HS-27A (cell line): Measurements from ENCODE around the gene CSRNP2.
"Not testable (repeated sequence)": the region's sequence is repeated elsewhere in the genome, so short reads cannot be mapped to it uniquely, and the experiment has no call there.

ENCODE experiments used
- DNase-seq: peaks from one replicate; pipeline ENCODE4 v3.0.0-alpha.2; 2012; ENCODE audit warnings: low read depth, missing footprints

Gene CSRNP2

DNA sequence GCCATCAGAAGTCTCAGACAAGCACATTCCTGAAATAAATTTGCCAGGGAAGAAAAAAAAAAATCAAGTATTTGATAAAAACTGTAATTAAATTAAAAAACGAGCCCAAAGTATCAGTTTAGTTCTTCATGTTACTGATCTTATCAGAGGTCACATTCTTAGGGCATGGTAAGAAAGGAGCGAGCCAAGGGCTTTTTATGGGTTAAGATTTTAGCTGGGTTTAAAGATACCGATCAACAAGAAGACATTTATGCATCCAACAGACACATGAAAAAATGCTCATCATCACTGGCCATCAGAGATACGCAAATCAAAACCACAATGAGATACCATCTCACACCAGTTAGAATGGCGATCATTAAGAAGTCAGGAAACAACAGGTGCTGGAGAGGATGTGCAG lies 5.0 kb downstream of the CSRNP2 start:
- not testable (repeated sequence) for DNase-seq

DNA sequence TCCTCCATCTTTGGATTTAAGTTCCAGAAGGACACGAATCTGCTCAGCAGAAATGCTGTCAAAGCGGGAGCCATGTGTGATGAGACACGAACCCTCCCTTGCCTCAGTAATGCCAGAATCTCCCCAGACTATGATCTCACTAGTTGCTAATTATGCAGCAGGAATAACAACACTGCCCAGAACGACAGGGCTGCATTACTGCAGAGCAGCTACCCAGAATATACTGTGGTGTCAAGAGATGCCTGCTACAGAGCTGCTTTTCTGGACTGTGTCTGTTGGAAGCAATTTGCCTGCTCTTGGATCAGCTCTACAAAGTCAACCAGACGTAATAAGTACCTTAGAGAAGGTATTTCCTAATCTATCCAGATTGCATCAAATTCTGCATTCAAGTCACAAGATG lies 5.5 kb downstream of the CSRNP2 start:
- DNase-seq, result no peak

GRCh38 chr12:51076236-51076930 lies 7.0 kb downstream of the CSRNP2 start:
- no peak for DNase-seq

DNA sequence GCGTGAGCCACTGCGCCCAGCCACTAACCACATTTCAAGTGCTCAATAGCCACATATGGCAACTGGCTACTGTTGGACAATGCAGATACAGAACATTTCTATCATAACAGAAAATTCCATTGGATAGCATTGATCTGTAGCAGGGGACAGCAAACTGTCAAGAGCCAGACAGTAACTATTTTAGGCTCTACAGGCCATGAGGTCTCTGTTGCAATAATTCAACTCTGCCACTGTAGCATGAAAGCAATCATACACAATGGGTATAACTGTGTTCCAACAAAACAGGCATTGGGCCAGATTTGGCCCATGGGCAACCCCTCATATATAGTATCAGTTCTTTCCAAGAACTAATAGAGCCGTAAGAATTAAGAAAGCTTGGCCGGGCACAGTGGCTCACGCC lies 8.0 kb downstream of the CSRNP2 start:
- DNase-seq, result no peak

DNA sequence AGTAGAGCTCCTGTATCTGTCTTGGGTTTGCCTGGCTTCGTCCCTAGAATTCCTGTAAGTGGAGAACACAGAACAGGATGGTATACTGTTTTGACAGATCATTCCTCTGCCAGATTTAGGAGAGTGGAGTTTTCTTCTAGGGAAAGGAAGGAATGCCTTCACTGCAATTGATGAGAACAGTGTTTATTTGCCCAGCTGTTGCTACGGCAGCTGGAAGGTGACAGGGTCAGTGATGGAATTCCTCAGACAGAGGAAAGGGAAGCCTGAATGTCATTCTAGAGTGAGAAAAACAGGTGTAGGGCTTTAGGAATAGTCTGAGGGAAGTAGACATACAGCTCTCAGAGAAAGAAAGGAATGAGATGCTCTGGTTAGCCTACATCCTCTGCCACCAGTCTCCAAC lies 11.7 kb downstream of the CSRNP2 start:
- DNase-seq, result no peak

DNA sequence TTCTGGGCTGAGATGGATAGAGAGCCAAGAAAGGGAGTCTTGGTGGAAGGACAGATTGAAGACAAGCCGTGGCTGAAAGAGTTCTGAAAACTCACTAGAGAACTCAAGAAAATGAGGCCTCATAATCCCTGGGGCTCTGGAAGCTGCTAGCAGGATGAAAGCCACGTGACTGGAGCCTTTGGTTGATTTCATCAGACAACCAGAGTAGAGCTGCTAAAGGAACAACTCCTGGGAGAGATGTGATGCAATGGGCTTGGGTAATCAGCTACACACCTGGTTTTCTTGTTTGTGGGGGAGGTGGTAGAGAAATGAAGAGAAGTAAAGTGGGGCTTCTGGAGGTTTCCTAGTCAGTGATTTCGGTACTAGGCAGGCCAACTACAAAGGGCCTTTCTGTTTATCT lies 13.4 kb downstream of the CSRNP2 start:
- DNase-seq, result no peak

- no peak for DNase-seq
These were observed 15.6 kb downstream of the CSRNP2 start for GRCh38 chr12:51067771-51068170.

- DNase-seq, result no peak
These were observed 16.2 kb downstream of the CSRNP2 start for GRCh38 chr12:51067229-51067628.

DNA sequence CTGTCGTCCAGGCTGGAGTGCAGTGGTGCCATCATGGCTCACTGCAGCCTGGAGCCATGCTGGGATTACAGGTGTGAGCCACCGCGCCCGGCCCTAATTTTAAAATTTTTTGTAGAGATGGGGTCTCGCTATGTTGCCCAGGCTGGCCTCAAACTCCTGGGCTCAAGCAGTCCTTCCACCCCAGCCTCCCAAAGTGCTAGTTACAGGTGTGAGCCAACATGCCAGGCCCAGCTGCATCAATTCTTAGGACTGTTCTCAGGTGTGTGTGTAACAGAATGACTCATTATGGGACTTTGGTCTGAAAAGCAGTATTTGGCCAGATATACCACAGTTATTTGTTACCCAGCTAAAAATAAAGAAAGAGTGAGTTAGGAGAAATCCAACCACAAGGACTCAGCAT lies 17.9 kb downstream of the CSRNP2 start:
- no peak for DNase-seq

DNA sequence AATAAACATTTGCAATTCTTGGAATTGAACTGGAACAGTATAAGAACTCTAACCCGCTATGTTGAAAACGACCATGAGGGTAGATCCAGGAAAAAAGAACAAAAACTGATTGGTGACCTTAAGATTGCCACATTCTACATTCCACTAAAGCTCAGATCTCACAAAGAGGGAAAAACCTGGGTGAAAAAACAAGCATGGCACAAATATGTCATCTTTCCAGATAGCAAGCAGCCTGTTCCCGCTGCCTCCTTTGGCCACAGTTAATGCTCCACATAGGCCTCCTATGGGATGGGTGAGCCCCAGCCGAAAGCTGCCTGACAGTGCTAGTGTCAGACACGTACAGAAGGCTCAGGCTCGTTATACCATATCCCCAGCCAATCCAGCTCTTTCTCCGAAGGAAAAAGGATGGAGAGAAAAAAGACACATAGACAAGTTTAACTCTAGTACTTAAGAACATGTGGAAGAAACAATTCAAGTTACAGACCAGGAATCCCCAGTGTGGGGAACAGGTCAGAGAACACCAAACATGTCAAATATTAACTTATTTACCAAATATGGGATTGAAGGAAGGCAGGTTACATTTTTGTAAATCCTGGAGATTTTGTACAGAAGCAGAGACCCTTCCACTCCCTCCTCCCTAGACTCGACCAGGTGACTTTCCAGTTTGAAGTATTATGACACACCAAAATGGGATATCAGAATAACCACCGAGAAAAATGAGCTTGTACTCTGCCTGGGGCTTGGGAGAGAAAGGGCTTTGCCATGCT lies 20.6 kb downstream of the CSRNP2 start:
- no peak for DNase-seq

GRCh38 chr12:51059086-51059485 lies 24.3 kb downstream of the CSRNP2 start:
- no peak for DNase-seq

- no peak for DNase-seq
These were observed 27.2 kb downstream of the CSRNP2 start for GRCh38 chr12:51056242-51056641.

- no peak for DNase-seq
These were observed 28.3 kb downstream of the CSRNP2 start for GRCh38 chr12:51055060-51055459.

DNA sequence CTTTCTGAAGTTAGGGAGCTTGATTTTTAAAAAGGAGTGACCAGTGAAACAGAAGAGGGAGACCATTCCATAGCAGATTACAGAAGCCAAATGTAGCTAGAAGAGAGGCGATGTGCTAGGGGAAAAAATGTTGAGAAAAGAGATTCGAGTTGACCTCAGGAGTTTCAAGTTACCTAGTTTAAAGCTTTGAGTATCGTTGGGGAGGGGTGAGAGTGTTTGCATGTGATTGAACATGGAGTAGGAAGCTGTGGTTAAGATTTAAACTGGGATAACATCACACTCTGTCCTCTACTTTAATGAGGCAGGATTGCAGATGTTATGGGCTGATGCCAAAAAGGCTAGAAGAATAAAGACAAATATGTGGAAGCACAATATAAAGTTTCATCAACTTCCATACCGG lies 31.6 kb downstream of the CSRNP2 start:
- no peak for DNase-seq

DNA sequence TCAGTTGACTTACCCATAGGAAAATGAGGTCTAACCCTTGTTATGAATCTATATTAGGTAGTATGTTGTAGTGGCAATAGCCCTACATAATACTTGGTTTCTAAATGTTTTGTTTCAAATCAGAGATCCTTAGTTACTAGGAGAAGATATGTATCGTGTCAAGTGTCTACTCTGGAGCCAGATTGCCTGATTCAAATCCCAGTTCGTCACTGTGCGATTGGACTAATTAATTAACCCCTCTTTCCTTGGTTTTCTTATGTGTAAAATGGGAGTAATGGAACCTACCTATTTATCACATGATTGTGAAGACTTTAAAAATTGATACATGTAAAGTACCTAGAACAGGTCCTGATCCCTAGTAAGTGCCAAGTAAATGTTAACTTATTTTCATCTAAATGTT lies 33.9 kb downstream of the CSRNP2 start:
- no peak for DNase-seq

DNA sequence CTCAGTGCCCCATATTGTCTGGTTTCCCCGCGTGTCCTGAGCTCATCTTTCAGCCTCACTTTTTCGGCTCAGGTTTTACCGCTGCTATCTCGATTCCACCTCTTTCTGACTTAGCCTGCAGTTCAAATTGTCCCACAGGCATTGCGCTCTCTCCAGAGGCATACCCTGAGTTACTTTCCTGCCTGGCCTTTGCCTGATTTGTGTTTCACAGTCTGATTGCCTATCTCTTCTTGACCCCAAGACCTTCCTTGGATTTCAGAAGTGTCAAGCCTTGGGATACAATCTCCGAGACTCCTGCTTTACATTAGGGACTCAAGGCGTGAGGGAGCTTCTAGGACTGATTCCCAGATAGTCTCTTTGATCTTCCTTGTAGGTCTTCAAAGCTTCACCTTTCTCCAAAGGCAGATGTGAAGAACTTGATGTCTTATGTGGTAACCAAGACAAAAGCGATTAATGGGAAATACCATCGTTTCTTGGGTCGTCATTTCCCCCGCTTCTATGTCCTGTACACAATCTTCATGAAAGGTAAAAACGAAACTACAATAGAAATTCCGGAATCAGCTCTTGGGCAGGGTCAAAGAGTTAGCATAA lies 34.6 kb downstream of the CSRNP2 start:
- no peak for DNase-seq

DNA sequence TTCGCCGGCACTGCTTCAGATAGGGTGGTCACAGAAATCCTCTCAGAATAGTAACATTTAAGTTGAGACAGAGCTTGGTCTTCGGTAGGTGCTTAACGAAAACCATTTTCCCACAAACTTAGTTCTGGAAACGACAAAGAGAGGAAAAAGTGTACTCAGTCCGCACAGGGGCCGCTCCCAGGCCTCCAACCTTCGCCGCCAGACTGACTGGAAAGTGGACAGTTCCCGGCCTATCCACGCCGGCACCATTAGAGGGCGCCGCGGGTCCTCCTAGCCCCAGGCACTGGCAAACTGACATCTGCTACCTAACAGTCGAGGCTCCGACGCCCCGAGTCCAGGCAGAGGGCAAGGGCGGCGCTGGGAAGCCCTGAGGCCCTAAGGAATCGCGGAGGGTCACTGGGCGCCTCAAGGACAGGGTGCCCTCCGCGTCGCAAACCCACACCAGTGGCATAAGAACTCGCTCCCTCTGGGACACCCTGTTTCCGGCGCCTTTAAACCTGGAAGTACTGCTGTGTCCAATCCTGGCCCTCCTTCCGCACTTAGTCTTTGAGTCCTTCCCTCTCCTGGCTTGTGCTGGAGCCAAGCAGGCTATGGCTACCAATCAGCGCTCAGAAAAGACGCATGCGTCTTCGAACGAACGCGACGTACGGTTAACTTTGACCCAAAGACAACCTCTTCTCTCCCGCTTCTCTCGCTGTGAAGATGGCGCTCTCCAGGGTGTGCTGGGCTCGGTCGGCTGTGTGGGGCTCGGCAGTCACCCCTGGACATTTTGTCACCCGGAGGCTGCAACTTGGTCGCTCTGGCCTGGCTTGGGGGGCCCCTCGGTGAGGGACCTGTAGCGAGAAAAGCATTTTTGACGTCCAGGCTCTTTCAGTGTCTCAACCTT lies 35.5 kb downstream of the CSRNP2 start, which contains the start of gene LETMD1:
Gene LETMD1, plus strand, starts transcription at position 673 of the 886 bp plus-strand sequence. Its CDS starts 30 bp downstream, at position 703.
- peak; percentile 94 for DNase-seq

GRCh38 chr12:51036279-51036678 lies 47.1 kb downstream of the CSRNP2 start:
- no peak for DNase-seq

GRCh38 chr12:51033457-51034089 lies 49.8 kb downstream of the CSRNP2 start:
- no peak for DNase-seq

DNA sequence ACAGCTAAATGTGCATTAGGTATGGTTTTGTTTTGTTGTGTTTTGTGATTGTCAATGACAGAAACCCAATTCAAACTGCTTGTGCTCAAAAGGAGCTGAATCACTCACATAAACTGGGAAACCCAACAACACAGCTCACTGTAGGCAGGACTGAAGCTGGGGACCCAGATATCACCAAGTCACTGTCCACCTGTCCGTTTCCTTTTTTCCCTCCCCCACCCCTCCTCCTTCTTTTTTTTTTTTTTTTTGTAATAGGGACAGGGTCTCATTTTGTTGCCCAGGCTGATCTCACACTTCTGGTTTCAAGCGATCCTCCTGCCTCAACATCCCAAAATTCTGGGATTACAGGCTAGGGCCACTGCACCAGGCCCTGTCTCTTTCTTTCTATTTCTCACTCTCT lies 50.3 kb downstream of the CSRNP2 start:
- no peak for DNase-seq

DNA sequence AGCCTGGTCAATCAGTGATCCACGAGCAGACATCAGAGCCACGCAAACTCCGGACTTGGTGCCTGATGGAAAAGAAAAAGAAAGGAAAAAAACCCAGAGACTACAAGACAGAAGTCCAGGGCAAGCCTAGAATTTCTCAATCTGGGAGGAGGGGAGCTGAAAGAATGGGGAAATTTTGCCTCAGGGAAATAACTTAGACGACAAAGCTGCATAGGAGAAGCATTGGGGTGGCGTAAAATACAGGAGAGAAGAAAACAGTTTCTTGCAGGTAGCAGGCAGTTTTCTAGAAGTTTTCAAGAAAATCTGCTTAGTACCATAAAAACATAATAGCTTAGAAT lies 54.6 kb downstream of the CSRNP2 start:
- no peak for DNase-seq
